Lower lobe of right lung (tissue), 2 donors: ENCODE results near the gene RBM34. TPM values are rescaled to one million over a fixed set of nuclear protein-coding genes. Genes with fewer than 3 reads are reported as not detected.

ENCODE experiments used
- ATAC-seq, 2 donors: fragments of 200-7000 bp; cut with Tn5 transposase; one replicate each; pipeline ENCODE4 v1.9.1; 2020 to 2022; ENCODE audit warnings: mild to moderate bottlenecking in 2 of 2, moderate library complexity in 2 of 2
- DNase-seq: peaks from one replicate; pipeline ENCODE4 v3.0.0-alpha.2; 2020
- H3K27ac ChIP-seq: fragments of 200-600 bp; one replicate; pipeline ENCODE4 v1.8.0; 2022
- H3K27me3 ChIP-seq: fragments of 200-600 bp; one replicate; pipeline ENCODE4 v1.8.0; 2022; ENCODE audit warnings: low read depth
- H3K36me3 ChIP-seq: fragments of 200-600 bp; one replicate; pipeline ENCODE4 v1.8.0; 2022; ENCODE audit warnings: mild to moderate bottlenecking
- H3K4me1 ChIP-seq: fragments of 200-600 bp; one replicate; pipeline ENCODE4 v1.8.0; 2022
- H3K4me3 ChIP-seq: fragments of 200-600 bp; one replicate; pipeline ENCODE4 v1.8.0; 2022; ENCODE audit warnings: mild to moderate bottlenecking
- H3K9me3 ChIP-seq: fragments of 200-600 bp; one replicate; pipeline ENCODE4 v1.8.0; 2022
- intact Hi-C: fragments of 100-400 bp; cut with DNase I; formaldehyde crosslinking; loops from one replicate; pipeline ENCODE4 v1.11.0; 2022
- total RNA-seq: library from RNA; stranded (reverse); fragmentation: NEBNext Ultra II Directional; extraction: Animal tissue kit (Norgen Biotek cat#: 25700); gene quantifications from one replicate; pipeline ENCODE4 v1.2.1, GENCODE V29; 2021
- TF ChIP-seq, protein P1 (sequence below): fragments of 200-600 bp; IDR thresholded peaks from one replicate; pipeline ENCODE4 v1.8.0; 2022; ENCODE audit warnings: antibody characterized with exemption, mild to moderate bottlenecking
- donor health status: DM: no; HTN: yes; CAD: no; lungs with severe emphysema.

RBM34 gene
- total RNA-seq, 1 donor from 2014 or later = 57.3 TPM

DNA sequence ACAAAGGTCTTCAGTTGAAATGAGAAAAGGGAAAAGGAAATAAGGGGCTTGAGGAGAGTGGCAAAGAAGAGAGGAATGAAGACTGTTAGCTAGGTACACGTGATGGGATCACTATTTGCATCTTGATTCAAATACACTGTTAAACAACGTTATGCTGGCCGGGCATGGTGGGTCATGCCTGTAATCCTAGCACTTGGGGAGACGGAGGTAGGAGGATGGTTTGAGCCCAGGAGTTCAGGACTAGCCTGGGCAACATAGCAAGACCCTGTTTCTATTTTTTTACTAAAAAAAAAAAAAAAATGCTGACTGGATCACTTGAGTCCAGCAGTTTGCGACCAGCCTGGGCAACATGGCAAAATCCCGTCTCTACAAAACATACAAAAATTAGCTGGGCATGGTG is 2.4 kb downstream of the RBM34 start:
- H3K4me1 ChIP-seq = peaks cover 36% of the 10 kb centered on the region
- peaks cover 61% of the 10 kb centered on the region for H3K36me3 ChIP-seq
- no peak overlapping the region for H3K27ac ChIP-seq
- ATAC-seq (no peak), DNase-seq (no peak)
- TF ChIP-seq, protein P1, sequence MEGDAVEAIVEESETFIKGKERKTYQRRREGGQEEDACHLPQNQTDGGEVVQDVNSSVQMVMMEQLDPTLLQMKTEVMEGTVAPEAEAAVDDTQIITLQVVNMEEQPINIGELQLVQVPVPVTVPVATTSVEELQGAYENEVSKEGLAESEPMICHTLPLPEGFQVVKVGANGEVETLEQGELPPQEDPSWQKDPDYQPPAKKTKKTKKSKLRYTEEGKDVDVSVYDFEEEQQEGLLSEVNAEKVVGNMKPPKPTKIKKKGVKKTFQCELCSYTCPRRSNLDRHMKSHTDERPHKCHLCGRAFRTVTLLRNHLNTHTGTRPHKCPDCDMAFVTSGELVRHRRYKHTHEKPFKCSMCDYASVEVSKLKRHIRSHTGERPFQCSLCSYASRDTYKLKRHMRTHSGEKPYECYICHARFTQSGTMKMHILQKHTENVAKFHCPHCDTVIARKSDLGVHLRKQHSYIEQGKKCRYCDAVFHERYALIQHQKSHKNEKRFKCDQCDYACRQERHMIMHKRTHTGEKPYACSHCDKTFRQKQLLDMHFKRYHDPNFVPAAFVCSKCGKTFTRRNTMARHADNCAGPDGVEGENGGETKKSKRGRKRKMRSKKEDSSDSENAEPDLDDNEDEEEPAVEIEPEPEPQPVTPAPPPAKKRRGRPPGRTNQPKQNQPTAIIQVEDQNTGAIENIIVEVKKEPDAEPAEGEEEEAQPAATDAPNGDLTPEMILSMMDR = no peak
- no peaks in the 10 kb centered on the region for H3K9me3 ChIP-seq
- no peak overlapping the region for H3K4me3 ChIP-seq
- no peaks in the 10 kb centered on the region for H3K27me3 ChIP-seq
- intact Hi-C loops = no loop called here

DNA sequence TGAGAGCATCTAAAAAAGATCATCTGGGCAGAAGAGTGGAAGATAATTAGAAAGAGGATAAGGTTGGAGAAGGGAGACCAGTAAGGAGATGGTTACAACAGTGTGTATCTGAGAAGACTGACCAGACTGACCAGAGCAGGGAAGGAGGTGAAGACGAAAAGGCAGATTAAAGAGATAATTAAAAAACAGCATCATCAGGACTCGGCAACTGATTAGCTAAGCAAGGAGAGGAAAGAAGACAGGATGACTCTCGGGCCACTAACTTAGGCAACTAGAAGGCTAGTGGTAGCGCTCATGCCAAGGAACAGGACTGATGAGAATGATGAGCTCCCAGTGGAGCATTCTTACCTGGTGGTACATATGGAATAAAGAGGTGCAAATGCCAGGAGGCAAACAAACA is 3.9 kb downstream of the RBM34 start:
- Histone ChIP-seq H3K4me1 (peaks cover 36% of the 10 kb centered on the region), H3K27me3 (no peaks in the 10 kb centered on the region), H3K27ac (no peak overlapping the region), H3K36me3 (peaks cover 76% of the 10 kb centered on the region), H3K9me3 (no peaks in the 10 kb centered on the region), H3K4me3 (no peak overlapping the region)
- TF ChIP-seq, protein P1 = no peak
- ATAC-seq (no peak), DNase-seq (no peak)
- intact Hi-C loops = no loop called here

DNA sequence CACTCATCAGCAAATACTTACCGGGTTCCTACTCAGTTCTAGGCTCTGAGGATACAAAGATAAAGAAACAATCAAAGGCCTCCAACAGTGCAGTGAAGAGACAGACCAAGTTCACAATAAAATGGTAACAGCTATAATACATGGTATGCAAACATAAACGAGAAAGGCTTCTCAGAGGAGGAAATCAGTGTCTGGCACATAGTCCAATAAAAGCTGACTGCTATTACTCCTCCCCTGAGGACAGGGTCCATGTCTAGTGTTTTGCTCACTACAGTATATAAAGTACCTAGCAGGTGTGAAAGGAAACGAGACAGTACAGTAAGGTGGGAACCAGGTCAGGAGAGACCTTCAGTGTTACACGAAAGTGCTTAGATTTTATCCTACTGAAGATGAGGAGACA is 4.3 kb downstream of the RBM34 start:
- no peaks in the 10 kb centered on the region for H3K27me3 ChIP-seq
- no peak overlapping the region for H3K4me3 ChIP-seq
- TF ChIP-seq, protein P1 = no peak
- H3K9me3 ChIP-seq = no peaks in the 10 kb centered on the region
- H3K36me3 ChIP-seq = peaks cover 80% of the 10 kb centered on the region
- no peak for DNase-seq
- peaks cover 33% of the 10 kb centered on the region for H3K4me1 ChIP-seq
- no peak for ATAC-seq
- intact Hi-C loops = no loop called here
- H3K27ac ChIP-seq = no peak overlapping the region

DNA sequence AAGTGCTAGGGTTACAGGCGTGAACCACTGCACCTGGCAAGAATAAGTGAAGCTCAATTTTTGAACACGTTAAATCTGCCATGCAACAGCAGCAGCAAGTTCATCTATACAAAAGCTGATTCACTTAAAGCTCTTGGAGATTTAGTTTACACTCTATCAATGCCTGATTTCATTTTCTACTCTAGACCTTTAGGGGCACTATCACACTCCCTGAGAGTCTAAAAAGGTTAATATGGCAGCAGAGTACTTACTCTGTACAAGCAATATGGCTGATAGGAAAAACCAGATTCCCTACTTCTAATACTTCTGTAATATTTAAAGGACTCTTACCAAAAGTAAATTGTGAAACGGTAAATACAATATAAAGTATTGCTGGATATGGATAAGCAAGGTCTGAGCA is 4.8 kb downstream of the RBM34 start:
- Histone ChIP-seq H3K27ac (no peak overlapping the region), H3K4me3 (no peak overlapping the region), H3K36me3 (peaks cover 85% of the 10 kb centered on the region), H3K4me1 (peaks cover 30% of the 10 kb centered on the region), H3K9me3 (no peaks in the 10 kb centered on the region), H3K27me3 (no peaks in the 10 kb centered on the region)
- intact Hi-C loops = no loop called here
- TF ChIP-seq, protein P1 = no peak
- no peak for DNase-seq
- ATAC-seq = no peak

DNA sequence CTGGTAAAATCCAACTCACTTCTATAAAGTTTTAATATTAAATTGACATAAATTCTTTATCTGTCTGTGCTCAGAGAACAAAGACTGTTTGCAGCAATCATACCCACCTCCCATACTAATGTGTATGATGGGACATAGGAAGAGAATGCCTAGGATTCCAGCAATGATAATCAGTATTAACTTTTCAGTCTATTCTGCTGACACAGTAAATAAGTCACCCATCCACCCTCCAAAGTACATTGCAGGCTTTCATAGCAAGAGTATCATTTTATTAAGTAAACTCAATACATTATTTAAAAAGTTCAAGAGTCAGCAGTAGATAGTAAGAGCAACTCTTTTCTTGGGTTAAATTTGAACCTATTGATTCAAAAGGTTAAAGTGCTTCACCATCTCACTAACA is 8.8 kb downstream of the RBM34 start:
- Histone ChIP-seq H3K4me3 (no peak overlapping the region), H3K9me3 (no peaks in the 10 kb centered on the region), H3K36me3 (peaks cover 97% of the 10 kb centered on the region), H3K27ac (no peak overlapping the region), H3K4me1 (peaks cover under 1% of the 10 kb centered on the region), H3K27me3 (no peaks in the 10 kb centered on the region)
- ATAC-seq (no peak), DNase-seq (no peak)
- intact Hi-C loops = no loop called here
- TF ChIP-seq, protein P1 = no peak

DNA sequence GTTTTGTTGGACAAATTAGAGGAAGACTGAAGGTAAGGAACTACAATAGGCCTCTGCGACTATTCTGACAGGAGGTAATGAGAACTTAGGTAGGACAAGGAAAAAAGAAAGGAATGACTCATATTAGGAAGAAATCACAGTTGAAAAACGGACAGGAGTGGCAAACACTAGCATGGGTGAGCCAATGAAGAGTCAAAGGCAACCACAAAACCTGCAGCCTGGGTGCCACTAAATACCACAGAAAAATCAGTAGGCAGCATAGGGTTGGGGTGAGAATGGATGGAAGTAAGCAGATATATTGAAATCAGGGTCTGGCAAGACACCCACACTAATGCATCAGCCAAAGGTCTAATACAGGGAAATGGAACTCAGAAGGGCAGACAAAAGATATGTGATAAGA is 10.0 kb downstream of the RBM34 start:
- ATAC-seq (no peak), DNase-seq (no peak)
- no peaks in the 10 kb centered on the region for H3K9me3 ChIP-seq
- no peaks in the 10 kb centered on the region for H3K4me1 ChIP-seq
- TF ChIP-seq, protein P1 = no peak
- intact Hi-C loops = no loop called here
- no peak overlapping the region for H3K4me3 ChIP-seq
- H3K27ac ChIP-seq = no peak overlapping the region
- no peaks in the 10 kb centered on the region for H3K27me3 ChIP-seq
- peaks cover 97% of the 10 kb centered on the region for H3K36me3 ChIP-seq
